Mesenchymal stem cell (in vitro differentiated cells and primary cell): ENCODE data around the gene CTRL.

Experiments used
- DNase-seq: peaks from one replicate; pipeline ENCODE4 v3.0.0-alpha.2; 2013
- H2AFZ ChIP-seq: one replicate; pipeline ENCODE4 v1.6.1; 2013; ENCODE audit warnings: low read depth, mild to moderate bottlenecking, control low read depth, inconsistent platforms, low read length, moderate library complexity
- H2AK5ac ChIP-seq: 2 replicates; pipeline ENCODE4 v1.6.1; 2013; ENCODE audit warnings: low read length, moderate library complexity, mild to moderate bottlenecking, inconsistent platforms; ENCODE audit not compliant: severe bottlenecking
- H2BK120ac ChIP-seq: one replicate; pipeline ENCODE4 v1.6.1; 2013; ENCODE audit warnings: low read depth, mild to moderate bottlenecking, inconsistent platforms, low read length, moderate library complexity
- H2BK12ac ChIP-seq, 2 experiments: one replicate each; pipeline ENCODE4 v1.6.1; 2013; ENCODE audit warnings: inconsistent platforms in 2 of 2, low read length in 2 of 2, mild to moderate bottlenecking in 2 of 2, moderate library complexity in 2 of 2, control low read depth in 1 of 2
- H2BK15ac ChIP-seq: one replicate; pipeline ENCODE4 v1.6.1; 2013; ENCODE audit warnings: mild to moderate bottlenecking, low read depth, inconsistent platforms; ENCODE audit not compliant: poor library complexity, severe bottlenecking
- H2BK5ac ChIP-seq: 2 replicates; pipeline ENCODE4 v1.6.1; 2013; ENCODE audit warnings: low read depth, mild to moderate bottlenecking, low read length, control low read depth, inconsistent platforms; ENCODE audit not compliant: poor library complexity, severe bottlenecking
- H3K14ac ChIP-seq, 2 experiments: one replicate each; pipeline ENCODE4 v1.6.1; 2013; ENCODE audit warnings: inconsistent platforms in 2 of 2, low read length in 2 of 2, control low read depth in 1 of 2, mild to moderate bottlenecking in 1 of 2, moderate library complexity in 1 of 2
- H3K18ac ChIP-seq, 2 experiments: one replicate each; pipeline ENCODE4 v1.6.1; 2013; ENCODE audit warnings: inconsistent platforms in 2 of 2, low read length in 2 of 2, control low read depth in 1 of 2, low read depth in 1 of 2, mild to moderate bottlenecking in 1 of 2
- H3K23ac ChIP-seq, 2 experiments: one replicate each; pipeline ENCODE4 v1.6.1; 2013; ENCODE audit warnings: inconsistent platforms in 2 of 2, low read length in 2 of 2, mild to moderate bottlenecking in 2 of 2, moderate library complexity in 2 of 2, control low read depth in 1 of 2
- H3K27ac ChIP-seq: 2 replicates; pipeline ENCODE4 v1.5.1; 2013; ENCODE audit warnings: mild to moderate bottlenecking, moderate library complexity, low read length, control low read depth, inconsistent platforms; ENCODE audit not compliant: poor library complexity, severe bottlenecking
- H3K27me3 ChIP-seq, 2 experiments: 2 replicates each; pipeline versions ENCODE4 v1.6.1 to v1.7.0; 2013; ENCODE audit warnings: low read length in 2 of 2, mild to moderate bottlenecking in 2 of 2, moderate library complexity in 2 of 2, control low read depth in 1 of 2, inconsistent platforms in 1 of 2; ENCODE audit not compliant: control insufficient read depth in 1 of 2, insufficient read depth in 1 of 2
- H3K36me3 ChIP-seq, 2 experiments: 2 replicates each; pipeline versions ENCODE4 v1.6.1 to v1.7.0; 2013; ENCODE audit warnings: low read length in 2 of 2, control low read depth in 1 of 2, inconsistent platforms in 1 of 2, low read depth in 1 of 2, mild to moderate bottlenecking in 1 of 2; ENCODE audit not compliant: insufficient read depth in 2 of 2, control insufficient read depth in 1 of 2
- H3K4ac ChIP-seq, 2 experiments: one replicate each; pipeline ENCODE4 v1.6.1; 2013; ENCODE audit warnings: inconsistent platforms in 2 of 2, low read length in 2 of 2, mild to moderate bottlenecking in 2 of 2, moderate library complexity in 2 of 2, control low read depth in 1 of 2, low read depth in 1 of 2
- H3K4me1 ChIP-seq: 2 replicates; pipeline ENCODE4 v1.6.1; 2013; ENCODE audit warnings: low read depth, low read length, control low read depth; ENCODE audit not compliant: control insufficient read depth, insufficient read depth
- H3K4me2 ChIP-seq: 2 replicates; pipeline ENCODE4 v1.6.1; 2013; ENCODE audit warnings: low read length, mild to moderate bottlenecking, inconsistent platforms; ENCODE audit not compliant: poor library complexity, severe bottlenecking
- H3K4me3 ChIP-seq, 2 experiments: 2 replicates each; pipeline versions ENCODE4 v1.5.1 to v1.7.0; 2013; ENCODE audit warnings: low read length in 2 of 2, mild to moderate bottlenecking in 2 of 2, control low read depth in 1 of 2, low read depth in 1 of 2; ENCODE audit not compliant: insufficient read depth in 1 of 2
- H3K79me1 ChIP-seq: replicated peaks from 2 replicates; pipeline ENCODE4 v1.6.1; 2013; ENCODE audit warnings: mild to moderate bottlenecking, control low read depth, low read length, inconsistent platforms; ENCODE audit not compliant: poor library complexity, severe bottlenecking
- H3K9ac ChIP-seq: 2 replicates; pipeline ENCODE4 v1.7.0; 2013; ENCODE audit warnings: mild to moderate bottlenecking, low read length, moderate library complexity
- H3K9me3 ChIP-seq: 2 replicates; pipeline ENCODE4 v1.7.0; 2013; ENCODE audit warnings: mild to moderate bottlenecking, low read length; ENCODE audit not compliant: control insufficient read depth
- H4K8ac ChIP-seq: one replicate; pipeline ENCODE4 v1.6.1; 2013; ENCODE audit warnings: inconsistent platforms, mild to moderate bottlenecking, low read length, moderate library complexity
- H4K91ac ChIP-seq: one replicate; pipeline ENCODE4 v1.6.1; 2013; ENCODE audit warnings: mild to moderate bottlenecking, low read length, inconsistent platforms
- WGBS: methylation state at CpG from one replicate; pipeline ENCODE4 v1.1.7; 2013; ENCODE audit warnings: mixed read lengths; 5-methylcytosine and 5-hydroxymethylcytosine counted together

The CTRL gene

DNA sequence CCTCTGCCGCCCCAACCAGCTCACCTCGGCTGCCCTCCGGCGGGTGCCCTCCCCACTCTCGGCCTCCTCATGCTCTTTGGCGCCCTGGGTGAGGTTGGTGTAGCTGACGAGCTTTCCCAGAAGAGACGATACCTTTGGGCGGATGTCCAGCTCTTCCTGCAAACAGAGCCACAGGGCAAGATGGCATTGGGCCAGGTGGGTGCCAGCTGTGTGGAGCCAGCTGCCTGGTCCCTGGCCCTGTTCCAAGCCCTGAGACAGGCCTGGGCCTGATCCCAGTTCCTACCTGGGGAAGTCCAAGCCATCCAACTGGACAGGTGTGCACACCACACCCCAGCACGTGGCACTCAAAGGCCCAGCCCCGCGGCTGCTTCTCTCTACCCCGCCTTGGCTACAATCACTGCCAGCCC is 29.9 kb upstream of the CTRL start:
- Histone ChIP-seq H3K9ac (no peak overlapping the region), H2BK120ac (no peak overlapping the region), H3K14ac (no peak overlapping the region), H3K18ac (no peak overlapping the region), H3K36me3 (peaks cover 79 to 82% of the 10 kb centered on the region in 2 experiments), H4K8ac (no peak overlapping the region), H3K27ac (no peak overlapping the region), H3K79me1 (peaks cover 62% of the 10 kb centered on the region), H3K27me3 (no peaks in the 10 kb centered on the region), H2AFZ (no peak overlapping the region), H3K4ac (no peak overlapping the region), H3K23ac (no peak overlapping the region), H3K4me3 (no peak overlapping the region), H2BK12ac (no peak overlapping the region), H3K4me1 (peaks cover 44% of the 10 kb centered on the region), H3K4me2 (no peak overlapping the region), H2BK5ac (no peak overlapping the region), H2AK5ac (no peak overlapping the region), H3K9me3 (no peaks in the 10 kb centered on the region), H4K91ac (no peak overlapping the region), H2BK15ac (no peak overlapping the region)
- DNase-seq, result no peak
- 97% methylated on average over 13 of the region's 13 CpGs for WGBS

DNA sequence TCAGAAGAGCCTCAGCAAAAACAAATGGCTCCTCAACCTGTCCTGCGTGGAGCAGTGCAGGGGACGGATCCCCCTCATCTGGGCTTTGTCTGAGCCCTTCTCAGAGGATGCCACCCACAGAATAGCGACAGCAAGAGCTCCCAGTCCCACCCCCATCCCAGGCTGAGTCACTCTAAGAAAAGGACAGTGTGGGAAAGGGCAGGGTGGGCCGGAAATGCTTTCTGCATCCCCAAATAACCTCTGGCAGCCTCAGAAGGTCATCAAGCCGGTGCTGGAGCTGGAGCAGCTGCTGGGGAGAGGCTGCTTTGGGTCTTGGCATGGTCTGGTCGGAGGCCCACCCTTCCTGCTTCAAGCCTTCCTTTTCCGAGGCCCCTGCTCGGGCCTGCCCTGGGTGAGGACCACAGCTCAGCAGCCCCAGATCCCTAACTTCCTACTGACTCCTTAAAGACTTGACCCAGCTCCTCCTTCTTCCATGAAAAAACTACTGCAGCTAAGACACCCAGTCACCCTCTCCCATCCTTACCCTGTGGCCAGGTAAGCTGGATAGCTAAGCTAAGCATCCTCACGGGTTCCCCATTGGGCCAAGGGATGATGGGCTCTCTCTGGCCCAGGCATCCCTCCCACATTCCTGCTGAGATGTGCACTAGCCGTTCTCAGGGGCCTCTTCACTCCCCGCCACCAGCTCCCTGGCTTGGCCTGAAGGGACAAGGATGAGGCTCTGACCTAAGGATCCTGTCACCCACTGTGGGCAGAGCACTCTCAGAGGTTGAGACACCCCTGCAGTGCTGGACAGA is 28.1 kb upstream of the CTRL start:
- Histone ChIP-seq H2BK120ac (no peak overlapping the region), H3K4ac (no peak overlapping the region), H4K8ac (peak overlapping the region; percentile 66), H3K4me1 (peaks cover 31% of the 10 kb centered on the region), H2BK5ac (no peak overlapping the region), H3K4me2 (no peak overlapping the region), H3K18ac (peak overlapping the region; percentile 43 to 52), H3K14ac (peak overlapping the region in 1 of 2 experiments; percentile 5), H2BK15ac (peak overlapping the region; percentile 23), H2AK5ac (no peak overlapping the region), H3K4me3 (peak overlapping the region in 1 of 2 experiments; percentile 15), H3K27me3 (no peaks in the 10 kb centered on the region), H3K27ac (no peak overlapping the region), H3K36me3 (peaks cover 80 to 85% of the 10 kb centered on the region in 2 experiments), H3K9me3 (no peaks in the 10 kb centered on the region), H2BK12ac (peak overlapping the region in 1 of 2 experiments; percentile 0), H3K79me1 (peaks cover 64% of the 10 kb centered on the region), H4K91ac (peak overlapping the region; percentile 76), H3K9ac (peak overlapping the region; percentile 40), H2AFZ (no peak overlapping the region), H3K23ac (peak overlapping the region in 1 of 2 experiments; percentile 13)
- 54% methylated on average over 10 of the region's 11 CpGs for WGBS
- peak; percentile 75 for DNase-seq

- Histone ChIP-seq H3K27ac (no peak overlapping the region), H3K27me3 (no peaks in the 10 kb centered on the region), H2BK5ac (no peak overlapping the region), H3K4me2 (no peak overlapping the region), H2BK120ac (no peak overlapping the region), H4K8ac (no peak overlapping the region), H2BK12ac (no peak overlapping the region), H3K4me3 (no peak overlapping the region), H2AFZ (no peak overlapping the region), H3K4me1 (peaks cover 19% of the 10 kb centered on the region), H3K14ac (no peak overlapping the region), H2AK5ac (no peak overlapping the region), H3K23ac (no peak overlapping the region), H3K9ac (no peak overlapping the region), H4K91ac (no peak overlapping the region), H3K36me3 (peaks cover 78 to 84% of the 10 kb centered on the region in 2 experiments), H3K4ac (no peak overlapping the region), H3K79me1 (peaks cover 59% of the 10 kb centered on the region), H3K18ac (no peak overlapping the region), H3K9me3 (no peaks in the 10 kb centered on the region), H2BK15ac (no peak overlapping the region)
- no peak for DNase-seq
- WGBS, result 97% methylated on average over 9 of the region's 9 CpGs
Measured at GRCh38 chr16:67957622-67958021, 26.0 kb upstream of the CTRL start.

GRCh38 chr16:67954421-67955196 is 22.9 kb upstream of the CTRL start:
- peaks cover 52% of the 10 kb centered on the region for H3K79me1 ChIP-seq
- no peak overlapping the region for H4K91ac ChIP-seq
- H3K4me2 ChIP-seq, result no peak overlapping the region
- no peak overlapping the region for H3K14ac ChIP-seq
- peaks cover 3% of the 10 kb centered on the region for H3K4me1 ChIP-seq
- no peak overlapping the region for H2BK5ac ChIP-seq
- peak overlapping the region in 1 of 2 experiments; percentile 35 for H3K4ac ChIP-seq
- H3K18ac ChIP-seq, result no peak overlapping the region
- H3K36me3 ChIP-seq, result peaks cover 79 to 84% of the 10 kb centered on the region in 2 experiments
- H2AFZ ChIP-seq, result no peak overlapping the region
- H2BK15ac ChIP-seq, result no peak overlapping the region
- no peak overlapping the region for H3K4me3 ChIP-seq
- WGBS, result 97% methylated on average over 10 of the region's 10 CpGs
- no peak overlapping the region for H2AK5ac ChIP-seq
- H2BK120ac ChIP-seq, result no peak overlapping the region
- no peaks in the 10 kb centered on the region for H3K27me3 ChIP-seq
- no peak overlapping the region for H3K27ac ChIP-seq
- H2BK12ac ChIP-seq, result no peak overlapping the region
- peak overlapping the region; percentile 13 for H3K9ac ChIP-seq
- H4K8ac ChIP-seq, result no peak overlapping the region
- DNase-seq, result no peak
- H3K23ac ChIP-seq, result no peak overlapping the region
- H3K9me3 ChIP-seq, result no peaks in the 10 kb centered on the region
